ENCODE data around the gene THAP2.

Gene THAP2

GRCh38 chr12:71663561-71664410, at the start of gene THAP2, which contains the start of gene ZFC3H1:
THAP2 (plus strand) TSS chr12:71664301; CDS start chr12:71664510, 209 bp downstream.
ZFC3H1 (minus strand) TSS chr12:71663848; CDS start chr12:71663610, 238 bp downstream.
- DNase-seq: peak; percentile 97

- no peak for DNase-seq
Observed at GRCh38 chr12:71621938-71622337, 42.2 kb upstream of the THAP2 start.

- no peak for DNase-seq
Observed at GRCh38 chr12:71625476-71625875, 38.6 kb upstream of the THAP2 start.

GRCh38 chr12:71626098-71626497, 38.0 kb upstream of the THAP2 start:
- DNase-seq: no peak

- DNase-seq: no peak
Observed at GRCh38 chr12:71626768-71627167, 37.3 kb upstream of the THAP2 start.

GRCh38 chr12:71627438-71628002, 36.6 kb upstream of the THAP2 start:
- DNase-seq: peak; percentile 1

GRCh38 chr12:71636704-71637115, 27.4 kb upstream of the THAP2 start:
- peak; percentile 74 for DNase-seq

- no peak for DNase-seq
Observed at GRCh38 chr12:71638499-71638898, 25.6 kb upstream of the THAP2 start.

- peak; percentile 3 for DNase-seq
Observed at GRCh38 chr12:71639341-71639760, 24.8 kb upstream of the THAP2 start.

- no peak for DNase-seq
Observed at GRCh38 chr12:71640316-71640715, 23.8 kb upstream of the THAP2 start.

GRCh38 chr12:71641390-71641789, 22.7 kb upstream of the THAP2 start:
- no peak for DNase-seq

- DNase-seq: no peak
Observed at GRCh38 chr12:71642264-71642663, 21.8 kb upstream of the THAP2 start.

- no peak for DNase-seq
Observed at GRCh38 chr12:71645268-71645667, 18.8 kb upstream of the THAP2 start.

- no peak for DNase-seq
Observed at GRCh38 chr12:71646512-71646911, 17.6 kb upstream of the THAP2 start.

- DNase-seq: no peak
Observed at GRCh38 chr12:71648537-71648936, 15.6 kb upstream of the THAP2 start.

GRCh38 chr12:71649401-71649800, 14.7 kb upstream of the THAP2 start:
- no peak for DNase-seq

GRCh38 chr12:71652656-71653055, 11.4 kb upstream of the THAP2 start:
- no peak for DNase-seq

GRCh38 chr12:71653137-71653536, 11.0 kb upstream of the THAP2 start:
- DNase-seq: no peak

- no peak for DNase-seq
Observed at GRCh38 chr12:71654200-71654599, 9.9 kb upstream of the THAP2 start.

- no peak for DNase-seq
Observed at GRCh38 chr12:71655495-71655894, 8.6 kb upstream of the THAP2 start.

GRCh38 chr12:71655907-71656306, 8.2 kb upstream of the THAP2 start:
- no peak for DNase-seq

- DNase-seq: no peak
Observed at GRCh38 chr12:71656740-71657139, 7.4 kb upstream of the THAP2 start.

GRCh38 chr12:71661977-71662530, 2.0 kb upstream of the THAP2 start:
- DNase-seq: no peak

All from NCI-H69 (cell line).